Choroid plexus epithelial cell (primary cell): Measurements from ENCODE around the gene AP5S1.

Experiments
- DNase-seq: peaks from one replicate; pipeline ENCODE4 v3.0.0-alpha.2; 2010; ENCODE audit warnings: low read depth
- H3K4me3 ChIP-seq: 2 replicates; pipeline ENCODE4 v1.5.1; 2011; ENCODE audit warnings: low read depth, mild to moderate bottlenecking, control low read depth, low read length, moderate library complexity
- CTCF ChIP-seq: conservative IDR thresholded peaks from 2 replicates; pipeline ENCODE4 v1.5.1; 2011; ENCODE audit warnings: low read depth, mild to moderate bottlenecking, control low read depth, inconsistent platforms, low read length, moderate library complexity

AP5S1 gene

DNA sequence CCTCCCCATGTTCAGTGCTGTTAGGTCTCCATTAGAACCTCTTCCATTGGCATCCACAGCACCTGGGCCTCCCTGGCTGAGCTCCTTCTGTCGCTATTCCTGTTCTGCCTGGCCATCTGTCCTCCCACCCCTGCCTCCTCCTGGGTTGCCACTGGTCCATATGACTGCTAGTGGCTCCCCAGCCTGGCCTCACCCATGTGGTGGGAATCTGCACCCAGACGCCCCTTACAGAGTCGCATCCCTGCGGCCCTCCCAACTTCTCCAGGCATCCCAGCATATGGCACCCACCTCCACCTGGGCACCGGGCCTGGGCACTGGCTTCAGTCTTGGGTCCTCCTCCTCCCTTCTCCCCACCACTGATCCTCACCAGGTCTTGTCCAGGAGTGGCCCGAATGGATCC lies 16.5 kb upstream of the AP5S1 start:
- H3K4me3 ChIP-seq, result no peak overlapping the region
- TF ChIP-seq CTCF, result no peak
- DNase-seq, result no peak

DNA sequence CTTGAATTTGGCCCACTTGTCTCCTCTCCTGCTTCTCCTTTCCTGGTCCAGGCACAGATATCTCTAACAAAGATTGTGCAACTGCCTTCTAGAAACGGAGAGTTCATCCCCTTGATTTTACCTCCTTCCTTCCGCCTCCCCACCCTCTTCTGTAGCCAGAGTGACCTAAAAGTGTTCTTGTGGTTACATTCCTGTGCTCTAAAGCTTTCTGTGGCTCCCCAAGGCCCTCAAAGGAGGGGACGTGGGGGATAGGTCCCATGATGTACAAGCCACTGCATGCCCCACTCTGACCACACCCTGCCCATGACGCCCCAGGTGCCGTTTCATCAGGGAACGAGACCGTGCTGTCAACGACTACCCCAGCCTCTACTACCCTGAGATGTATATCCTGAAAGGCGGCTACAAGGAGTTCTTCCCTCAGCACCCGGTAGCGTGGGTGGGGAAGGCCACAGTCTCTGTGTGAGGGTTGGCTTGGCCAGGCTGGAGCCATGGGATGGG lies 16.0 kb upstream of the AP5S1 start:
- no peak for TF ChIP-seq CTCF
- H3K4me3 ChIP-seq, result no peak overlapping the region
- no peak for DNase-seq

- H3K4me3 ChIP-seq, result no peak overlapping the region
- no peak for TF ChIP-seq CTCF
- DNase-seq, result no peak
Measured at GRCh38 chr20:3804781-3805180, 15.6 kb upstream of the AP5S1 start.

GRCh38 chr20:3808544-3808943 lies 11.8 kb upstream of the AP5S1 start:
- no peak for TF ChIP-seq CTCF
- no peak overlapping the region for H3K4me3 ChIP-seq
- DNase-seq, result no peak

- H3K4me3 ChIP-seq, result peak overlapping the region; percentile 38
- TF ChIP-seq CTCF, result no peak
- peak; percentile 99 for DNase-seq
Measured at GRCh38 chr20:3811467-3812258, 8.7 kb upstream of the AP5S1 start.

DNA sequence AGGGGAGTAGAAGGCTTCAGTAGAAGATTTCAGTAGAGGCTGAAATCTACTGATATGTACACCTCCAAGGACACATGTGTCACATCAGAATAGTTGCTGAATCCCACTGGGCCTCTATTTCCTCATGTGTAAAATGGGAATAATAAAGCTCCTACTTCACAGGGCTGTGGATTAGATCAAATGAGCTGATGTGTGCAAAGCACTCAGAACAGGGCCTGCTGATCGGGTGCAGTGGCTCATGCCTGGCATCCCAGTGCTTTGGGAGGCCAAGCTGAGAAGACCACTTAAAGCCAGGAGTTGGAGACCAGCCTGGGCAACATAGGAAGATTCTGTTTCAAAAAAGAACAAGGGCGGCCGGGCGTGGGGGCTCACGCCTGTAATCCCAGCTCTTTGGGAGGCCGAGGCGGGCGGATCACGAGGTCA lies 8.1 kb upstream of the AP5S1 start:
- DNase-seq, result no peak
- TF ChIP-seq CTCF, result no peak
- no peak overlapping the region for H3K4me3 ChIP-seq
